Choroid plexus epithelial cell (primary cell): ENCODE data around the gene CDC27.

ENCODE experiments used
- DNase-seq: peaks from one replicate; pipeline ENCODE4 v3.0.0-alpha.2; 2010; ENCODE audit warnings: low read depth
- H3K4me3 ChIP-seq: 2 replicates; pipeline ENCODE4 v1.5.1; 2011; ENCODE audit warnings: low read depth, mild to moderate bottlenecking, control low read depth, low read length, moderate library complexity
- TF ChIP-seq, protein P1 (sequence below): conservative IDR thresholded peaks from 2 replicates; pipeline ENCODE4 v1.5.1; 2011; ENCODE audit warnings: low read depth, mild to moderate bottlenecking, control low read depth, inconsistent platforms, low read length, moderate library complexity

CDC27 gene

GRCh38 chr17:47099451-47099986, 89.6 kb downstream of the CDC27 start:
- TF ChIP-seq, protein P1, sequence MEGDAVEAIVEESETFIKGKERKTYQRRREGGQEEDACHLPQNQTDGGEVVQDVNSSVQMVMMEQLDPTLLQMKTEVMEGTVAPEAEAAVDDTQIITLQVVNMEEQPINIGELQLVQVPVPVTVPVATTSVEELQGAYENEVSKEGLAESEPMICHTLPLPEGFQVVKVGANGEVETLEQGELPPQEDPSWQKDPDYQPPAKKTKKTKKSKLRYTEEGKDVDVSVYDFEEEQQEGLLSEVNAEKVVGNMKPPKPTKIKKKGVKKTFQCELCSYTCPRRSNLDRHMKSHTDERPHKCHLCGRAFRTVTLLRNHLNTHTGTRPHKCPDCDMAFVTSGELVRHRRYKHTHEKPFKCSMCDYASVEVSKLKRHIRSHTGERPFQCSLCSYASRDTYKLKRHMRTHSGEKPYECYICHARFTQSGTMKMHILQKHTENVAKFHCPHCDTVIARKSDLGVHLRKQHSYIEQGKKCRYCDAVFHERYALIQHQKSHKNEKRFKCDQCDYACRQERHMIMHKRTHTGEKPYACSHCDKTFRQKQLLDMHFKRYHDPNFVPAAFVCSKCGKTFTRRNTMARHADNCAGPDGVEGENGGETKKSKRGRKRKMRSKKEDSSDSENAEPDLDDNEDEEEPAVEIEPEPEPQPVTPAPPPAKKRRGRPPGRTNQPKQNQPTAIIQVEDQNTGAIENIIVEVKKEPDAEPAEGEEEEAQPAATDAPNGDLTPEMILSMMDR, result no peak
- peak overlapping the region; percentile 88 for H3K4me3 ChIP-seq
- no peak for DNase-seq

DNA sequence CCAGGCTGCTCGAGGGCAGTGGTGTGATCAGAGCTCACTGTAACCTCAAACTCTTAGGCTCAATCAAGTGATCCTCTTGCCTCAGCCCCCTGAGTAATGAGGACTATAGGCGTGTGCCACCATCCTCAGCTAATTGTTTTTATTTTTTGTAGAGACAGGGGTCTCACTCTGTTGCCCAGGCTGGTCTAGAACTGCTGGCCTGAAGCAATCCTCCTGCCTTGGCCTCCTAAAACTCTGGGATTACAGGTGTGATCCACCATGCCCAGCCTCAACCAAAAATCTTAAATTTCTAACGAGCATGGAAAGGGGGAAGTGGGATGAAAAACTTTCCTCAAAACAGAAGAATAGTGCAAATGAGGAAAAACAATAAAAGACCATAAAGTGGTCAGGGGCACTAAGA, 92.8 kb downstream of the CDC27 start:
- TF ChIP-seq, protein P1, result no peak
- H3K4me3 ChIP-seq, result no peak overlapping the region
- DNase-seq, result no peak

DNA sequence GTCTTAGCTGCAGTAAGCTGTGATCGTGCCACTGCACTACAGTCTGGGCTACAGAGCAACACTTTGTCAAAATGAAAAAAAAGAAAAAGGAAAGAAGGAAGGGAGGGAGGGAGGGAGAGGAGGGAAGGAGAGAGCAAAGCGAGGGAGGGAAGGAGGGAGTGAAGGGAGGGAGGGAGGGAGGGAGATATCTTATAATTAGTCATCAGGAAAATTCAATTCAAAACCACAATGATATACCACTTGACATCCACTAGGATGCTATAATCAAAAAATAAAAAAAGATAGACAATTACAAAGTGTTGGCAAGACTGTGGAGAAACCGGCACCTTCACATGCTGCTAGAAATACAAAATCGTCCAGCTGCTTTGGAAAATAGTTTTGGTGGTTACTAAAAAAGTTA, 93.8 kb downstream of the CDC27 start:
- no peak for DNase-seq
- TF ChIP-seq, protein P1, result no peak
- no peak overlapping the region for H3K4me3 ChIP-seq

GRCh38 chr17:47087093-47087492, 102.0 kb downstream of the CDC27 start:
- TF ChIP-seq, protein P1, result no peak
- no peak overlapping the region for H3K4me3 ChIP-seq
- no peak for DNase-seq

GRCh38 chr17:47085736-47086135, 103.4 kb downstream of the CDC27 start:
- TF ChIP-seq, protein P1, result no peak
- no peak overlapping the region for H3K4me3 ChIP-seq

DNA sequence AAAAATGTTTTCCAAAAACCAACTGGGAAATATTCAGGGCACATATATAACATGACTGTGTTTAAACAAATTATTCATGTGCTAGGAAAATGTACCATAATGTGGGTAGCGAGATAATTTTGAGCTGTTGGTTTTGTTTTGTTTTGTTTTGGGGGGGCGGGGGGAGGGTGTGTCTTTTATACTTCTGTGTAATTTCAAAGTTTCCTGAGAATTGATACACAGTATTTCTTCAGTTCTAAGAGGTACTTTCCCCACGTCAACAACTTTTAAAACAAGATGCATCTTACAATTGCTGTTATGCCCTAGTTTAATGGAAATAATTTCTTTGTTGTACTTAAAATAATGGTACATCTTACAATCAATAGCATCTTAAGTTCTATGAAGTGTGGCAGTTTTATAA, 110.3 kb downstream of the CDC27 start:
- no peak overlapping the region for H3K4me3 ChIP-seq
- TF ChIP-seq, protein P1, result no peak
- no peak for DNase-seq

More at GRCh38 chr17:47085736-47086135, 103.4 kb downstream of the CDC27 start:
- no peak for DNase-seq

DNA sequence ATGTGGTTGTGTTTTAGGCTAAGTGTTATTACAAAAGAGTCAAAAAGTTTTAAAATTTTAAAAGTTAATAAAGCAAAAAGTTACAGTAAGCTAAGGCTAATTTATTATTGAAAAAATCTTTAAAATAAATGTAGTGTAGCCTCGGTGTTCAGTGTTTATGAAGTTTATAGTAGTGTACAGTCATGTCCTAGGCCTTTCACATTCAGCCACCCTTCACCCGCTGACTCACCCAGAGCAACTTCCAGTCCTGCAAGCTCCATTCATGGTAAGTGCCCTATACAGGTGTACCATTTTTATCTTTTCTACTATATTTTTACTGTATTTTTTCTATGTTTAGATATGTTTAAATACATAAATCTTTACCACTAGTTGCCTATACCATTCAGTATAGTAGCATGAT, 111.5 kb downstream of the CDC27 start:
- peak; percentile 55 for DNase-seq
- TF ChIP-seq, protein P1, result no peak
- no peak overlapping the region for H3K4me3 ChIP-seq
